Colon (tissue), 2 donors: ENCODE measurements around the gene CLIC5.

Experiments
- FAIRE-seq: peaks from 2 replicates; lab custom pipeline; 2012; peaks lifted over from hg19 to GRCh38; lab: Jason Lieb, UNC
- donor health status: control.
- donor health status: control.

Gene CLIC5

DNA sequence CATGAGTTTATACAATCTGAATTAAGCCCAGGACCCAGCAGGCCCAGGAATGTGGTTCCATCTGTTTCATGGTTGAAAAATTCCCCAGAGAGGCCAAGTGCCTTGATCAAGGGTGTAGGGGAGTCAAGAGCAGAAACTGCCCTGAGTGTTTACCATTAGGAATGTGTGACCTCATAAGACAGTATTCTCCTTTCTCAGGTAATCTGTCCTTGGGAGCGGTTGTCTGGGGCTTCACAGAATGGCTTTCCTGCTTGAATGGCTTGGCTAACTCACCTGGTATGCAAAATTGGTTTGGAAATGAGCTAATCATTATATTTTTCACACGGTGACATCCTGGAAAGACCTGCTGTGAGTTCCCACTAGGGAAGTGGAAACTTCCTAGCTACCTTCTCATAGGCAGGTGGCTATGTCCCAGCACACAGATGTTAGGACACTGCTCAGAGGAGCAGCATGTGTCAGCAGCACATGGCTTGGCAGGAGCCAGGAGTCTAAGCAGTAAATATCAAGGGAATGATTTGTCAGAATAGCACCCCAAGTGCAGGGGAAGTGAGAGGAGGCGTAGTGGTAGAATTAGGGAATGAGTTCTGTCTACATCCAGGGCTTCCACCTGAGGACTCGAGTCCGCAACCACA lies 17.7 kb downstream of the CLIC5 start:
- FAIRE-seq, result no peak

DNA sequence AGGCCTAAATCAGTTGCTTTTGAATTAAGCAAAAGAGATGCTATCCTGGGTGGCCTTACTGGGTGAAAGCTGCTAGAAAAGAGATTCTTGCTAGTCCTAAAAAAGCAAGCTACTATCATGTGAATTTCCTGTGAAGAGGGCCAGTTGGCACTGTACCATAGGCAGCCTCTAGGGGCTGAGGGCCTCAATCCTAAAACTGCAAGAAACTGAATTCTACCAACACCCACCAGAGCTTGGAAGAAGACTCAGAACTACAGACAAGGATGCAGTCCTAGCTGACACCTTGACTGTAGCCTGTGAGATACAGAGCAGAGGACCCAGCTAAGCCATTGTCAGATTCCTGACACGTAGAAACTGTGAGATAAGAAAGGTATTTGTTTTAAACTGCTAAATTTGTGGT lies 24.5 kb downstream of the CLIC5 start:
- FAIRE-seq, result no peak

DNA sequence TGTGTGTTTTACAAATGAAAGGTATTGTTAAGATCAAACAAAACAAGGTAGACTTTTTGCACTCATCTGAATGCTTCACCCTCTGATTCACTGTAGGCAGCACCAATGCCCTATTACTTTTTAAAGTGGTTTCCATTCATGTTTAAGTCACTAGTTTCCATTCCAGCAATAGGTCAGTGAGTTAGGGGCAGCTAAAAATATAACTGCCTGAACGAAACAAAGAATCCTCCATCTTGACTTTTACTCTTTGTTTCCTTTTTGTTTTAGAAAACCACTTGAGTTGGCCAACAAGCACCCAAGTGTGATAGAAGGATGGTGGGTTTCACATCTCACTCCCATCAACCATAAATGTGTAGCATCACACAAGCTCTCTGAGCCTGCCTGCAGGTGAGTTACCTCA lies 25.5 kb downstream of the CLIC5 start:
- no peak for FAIRE-seq

DNA sequence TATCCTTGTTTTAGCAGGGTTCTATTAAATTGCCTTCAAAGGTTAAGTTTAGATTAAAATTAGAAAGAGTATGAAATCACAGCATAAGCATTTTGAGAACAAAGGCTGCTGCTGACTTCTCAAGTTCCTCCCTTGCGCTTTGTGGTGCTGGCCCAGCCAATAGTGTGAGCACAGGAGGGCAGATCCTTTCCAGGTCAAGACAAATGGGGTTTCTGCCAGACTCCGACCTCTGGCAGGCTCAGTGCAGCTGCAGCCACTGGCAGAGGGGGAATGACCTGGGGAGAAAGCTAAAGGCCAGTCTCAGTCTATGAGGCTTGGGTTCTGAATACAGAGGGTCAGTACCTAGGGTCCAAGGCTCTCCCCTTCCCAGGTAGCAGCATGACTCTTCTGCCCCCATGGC lies 27.0 kb downstream of the CLIC5 start:
- no peak for FAIRE-seq

DNA sequence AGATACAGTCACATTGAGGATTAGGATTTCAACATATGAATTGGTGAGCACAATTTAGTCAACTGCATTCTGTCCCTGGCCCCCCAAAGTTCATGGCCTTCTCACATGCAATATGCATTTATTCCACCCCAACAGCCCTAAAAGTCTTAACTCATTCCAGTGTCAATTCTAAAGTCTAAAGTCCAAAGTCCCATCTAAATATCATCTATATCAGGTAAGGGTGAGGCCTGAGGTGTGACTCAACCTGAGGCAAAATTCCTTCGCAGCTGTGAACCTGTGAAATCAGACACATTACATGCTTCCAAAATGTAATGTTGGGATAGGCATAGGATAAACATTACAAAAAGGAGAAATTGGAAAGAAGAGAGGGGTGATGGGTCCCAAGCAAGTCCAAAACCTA lies 27.8 kb downstream of the CLIC5 start:
- no peak for FAIRE-seq

DNA sequence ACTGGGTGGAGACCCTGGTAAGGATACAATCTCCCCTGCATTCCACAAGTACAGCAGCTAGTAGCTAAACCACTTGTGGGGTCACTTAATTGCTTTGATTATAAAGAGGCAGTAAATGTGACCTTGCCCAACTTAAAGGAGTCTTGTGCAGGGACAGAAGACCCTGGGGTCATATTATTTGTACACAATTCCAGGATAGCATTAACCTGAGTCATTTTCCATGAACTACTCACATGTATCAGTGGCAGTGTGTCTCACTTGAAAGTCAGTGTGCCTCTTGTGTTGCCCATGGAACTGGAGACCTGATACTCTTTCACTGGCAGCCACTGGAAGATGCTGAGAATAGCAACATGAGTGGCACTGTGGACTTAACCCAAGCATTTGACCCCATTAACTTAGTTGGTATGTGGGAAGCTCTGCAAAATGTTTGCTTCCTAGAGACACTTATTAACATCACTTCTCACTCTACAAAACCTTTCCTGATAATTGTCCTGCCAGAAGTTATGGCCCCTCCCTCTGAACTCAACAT lies 28.9 kb downstream of the CLIC5 start:
- no peak for FAIRE-seq

DNA sequence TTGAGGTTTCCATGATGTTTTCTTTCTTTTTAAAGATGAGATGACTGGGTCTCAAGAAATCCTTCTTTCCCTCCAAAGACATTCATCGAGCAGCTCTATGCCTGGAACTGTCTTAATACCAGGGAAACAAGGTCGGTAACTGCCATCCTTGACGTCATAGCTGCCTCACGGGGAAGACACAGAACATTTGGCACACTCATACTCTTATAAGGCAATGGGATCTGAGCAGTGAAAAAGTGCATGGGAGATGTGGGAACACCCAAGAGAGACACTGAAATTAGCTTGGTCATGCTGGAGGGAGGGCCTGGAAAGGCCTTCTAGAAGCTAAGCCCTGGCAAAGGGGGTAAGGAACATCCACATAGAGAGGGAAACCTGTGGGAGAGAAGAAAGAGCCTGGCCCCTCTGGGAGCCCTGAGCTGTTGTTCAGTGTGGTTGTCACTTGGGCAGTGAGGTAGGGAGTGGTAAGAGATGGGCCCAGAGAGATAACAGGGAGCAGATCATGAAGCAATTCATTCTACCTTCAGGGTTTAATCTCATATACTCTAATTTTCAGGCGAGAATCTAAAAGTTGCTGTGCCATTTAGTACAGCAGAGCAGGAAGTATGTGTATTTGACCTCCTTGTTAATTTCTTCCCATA lies 30.8 kb downstream of the CLIC5 start:
- no peak for FAIRE-seq

DNA sequence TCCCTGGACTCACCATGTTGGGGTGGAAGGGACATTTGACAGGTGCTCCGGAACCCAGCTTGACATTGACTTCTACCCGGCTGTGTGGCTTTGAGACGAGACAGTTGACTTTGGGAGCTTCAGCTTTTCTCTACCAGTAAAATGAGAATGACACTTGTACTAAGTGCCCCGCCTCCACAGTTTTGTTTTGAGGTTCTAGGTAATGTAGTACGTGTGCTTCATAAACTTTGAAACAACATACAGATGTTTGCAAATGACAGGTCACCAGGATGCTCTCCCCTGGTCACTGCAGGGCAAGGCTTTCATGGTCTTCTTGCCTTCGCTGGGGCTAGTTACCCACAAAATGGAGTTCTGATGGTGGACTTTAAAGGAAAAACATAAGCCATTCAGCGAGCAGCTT lies 31.3 kb downstream of the CLIC5 start:
- FAIRE-seq, result no peak

DNA sequence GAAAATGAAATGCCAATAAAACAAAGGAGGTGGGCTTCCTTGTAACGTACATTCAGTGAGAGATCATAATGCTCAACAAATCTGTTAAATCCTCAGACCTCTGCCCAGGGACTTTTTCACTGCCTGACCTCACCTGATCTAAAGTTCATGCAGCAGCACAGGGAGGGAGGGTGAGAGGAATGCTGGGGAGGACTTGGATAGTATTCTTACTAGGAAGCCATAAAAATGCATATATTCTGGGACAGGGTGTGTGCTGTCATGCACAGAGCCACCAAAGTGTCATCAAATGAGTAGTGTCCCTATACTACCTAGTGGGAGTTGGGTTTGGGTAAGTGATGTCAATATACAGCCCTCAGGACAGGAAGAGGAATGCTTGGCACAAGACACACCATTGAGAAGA lies 32.6 kb downstream of the CLIC5 start:
- no peak for FAIRE-seq

DNA sequence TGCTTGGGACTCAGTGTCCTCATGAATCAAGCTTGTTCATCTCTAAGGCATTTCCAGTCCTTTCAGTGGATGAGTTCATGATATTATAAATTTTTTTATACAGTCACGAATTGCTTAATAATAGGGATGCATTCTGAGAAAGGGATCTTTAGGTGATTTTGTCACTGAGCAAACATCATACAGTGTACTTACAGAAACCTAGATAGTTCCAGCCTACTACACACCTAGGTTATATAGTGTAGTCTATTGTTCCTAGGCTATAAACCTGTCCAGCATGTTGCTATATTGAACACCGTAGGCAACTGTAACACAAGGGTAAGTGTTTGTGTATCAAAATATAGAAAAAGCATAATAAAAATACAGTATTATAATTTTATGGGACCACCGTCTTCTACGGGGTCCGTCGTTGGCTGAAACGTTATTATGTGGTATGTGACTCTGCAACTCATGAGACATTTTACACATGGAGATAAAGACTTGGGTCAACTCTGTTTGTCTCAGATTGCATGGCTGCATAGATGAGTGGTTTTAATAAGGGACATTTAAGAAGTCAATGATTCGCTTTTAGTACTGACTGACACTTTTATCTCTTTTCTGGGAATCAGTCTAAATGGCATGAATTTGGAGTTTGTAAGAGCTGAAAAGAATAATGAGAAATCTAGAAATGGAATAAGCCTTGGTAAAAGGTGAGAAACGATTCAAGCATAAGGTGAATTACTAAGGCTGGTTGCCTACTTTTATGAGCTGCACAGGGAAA lies 33.2 kb downstream of the CLIC5 start:
- peak; percentile 64 for FAIRE-seq

DNA sequence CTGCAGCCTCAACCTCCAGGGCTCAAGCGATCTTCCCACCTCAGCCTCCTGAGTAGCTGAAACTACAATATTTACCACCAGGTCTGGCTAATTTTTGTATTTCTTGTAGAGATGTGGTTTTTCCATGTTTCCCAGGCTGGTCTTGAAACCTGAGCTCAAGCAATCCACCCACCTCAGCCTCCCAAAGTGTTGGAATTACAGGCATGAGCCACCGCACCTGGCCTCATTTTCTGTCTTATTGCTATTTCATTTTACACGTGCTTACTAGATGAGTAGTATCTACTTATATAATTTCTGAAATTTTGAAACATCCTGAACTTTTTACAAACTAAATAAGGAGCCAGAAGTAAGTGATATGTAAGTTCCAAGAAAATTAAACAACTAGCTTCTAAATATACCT lies 34.6 kb downstream of the CLIC5 start:
- FAIRE-seq, result no peak

DNA sequence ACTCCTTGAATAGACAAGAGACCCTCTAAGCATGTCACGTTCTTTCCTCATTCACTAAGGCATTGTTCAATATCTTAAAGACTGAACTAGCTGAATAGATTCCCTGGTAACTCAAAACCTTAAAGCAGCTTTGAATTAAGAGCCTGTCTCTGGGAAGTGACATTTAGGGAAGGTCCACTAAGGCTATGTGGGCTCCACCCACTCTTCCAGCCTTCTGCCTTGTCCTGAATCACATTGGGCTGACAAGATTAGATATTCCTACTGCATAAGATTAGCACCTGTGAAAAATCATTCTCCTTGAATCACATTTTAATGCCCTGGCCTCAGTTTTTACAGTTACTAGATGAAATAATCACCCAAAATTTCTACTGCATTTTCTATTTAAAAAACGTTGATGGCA lies 36.3 kb downstream of the CLIC5 start:
- FAIRE-seq, result no peak

DNA sequence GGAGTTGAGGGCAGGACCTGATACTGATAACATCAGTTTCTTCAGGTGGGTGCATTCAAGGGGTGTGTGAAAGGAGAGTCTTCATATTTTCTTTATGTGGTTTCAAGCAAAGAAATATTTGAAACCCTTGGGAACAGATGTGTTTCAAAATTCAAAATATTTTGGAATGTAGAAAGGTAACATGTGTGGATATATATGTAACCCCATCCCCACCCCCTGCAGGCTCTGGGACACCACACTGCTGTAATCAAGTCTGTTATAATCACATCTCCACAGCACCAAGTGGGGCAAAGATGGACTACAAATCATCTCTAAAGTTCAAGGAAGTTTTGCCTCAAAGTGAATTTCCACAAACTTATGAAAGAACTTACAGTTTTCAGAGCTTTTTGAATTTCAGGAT lies 41.1 kb downstream of the CLIC5 start:
- FAIRE-seq, result no peak

DNA sequence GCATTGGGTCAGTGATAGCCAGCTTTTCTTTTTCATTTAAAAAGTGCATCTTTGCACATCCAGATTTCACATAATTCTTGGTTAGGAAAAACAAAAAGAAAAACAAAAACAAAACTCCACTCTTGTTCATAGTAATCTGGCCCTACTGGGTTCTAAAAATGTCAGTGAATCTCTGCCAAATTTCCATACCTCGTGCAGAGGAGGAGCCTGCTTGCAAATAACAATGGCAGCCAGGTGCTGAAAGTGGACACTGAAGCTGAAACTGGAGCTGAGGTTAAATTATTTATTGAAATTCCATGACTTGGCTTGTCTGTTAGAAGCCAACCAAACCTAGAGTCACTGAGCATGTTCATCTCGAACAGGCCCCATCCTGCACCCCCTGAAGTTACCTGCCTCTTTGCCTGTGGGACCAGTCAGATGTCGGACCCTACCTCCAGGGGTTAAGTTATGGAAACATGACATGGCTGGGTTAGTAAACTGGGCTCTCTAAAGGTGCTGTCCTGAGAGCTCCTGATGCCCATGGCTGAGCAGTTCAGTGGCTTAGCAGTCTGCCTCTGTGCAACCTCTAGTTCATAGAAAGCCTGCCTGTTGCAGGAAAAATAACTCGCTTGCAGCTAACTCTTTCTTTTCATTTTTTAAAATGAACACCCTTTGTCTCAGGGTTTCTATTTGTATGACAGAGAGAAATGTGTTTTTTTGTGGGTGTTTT lies 42.7 kb downstream of the CLIC5 start:
- FAIRE-seq, result no peak

DNA sequence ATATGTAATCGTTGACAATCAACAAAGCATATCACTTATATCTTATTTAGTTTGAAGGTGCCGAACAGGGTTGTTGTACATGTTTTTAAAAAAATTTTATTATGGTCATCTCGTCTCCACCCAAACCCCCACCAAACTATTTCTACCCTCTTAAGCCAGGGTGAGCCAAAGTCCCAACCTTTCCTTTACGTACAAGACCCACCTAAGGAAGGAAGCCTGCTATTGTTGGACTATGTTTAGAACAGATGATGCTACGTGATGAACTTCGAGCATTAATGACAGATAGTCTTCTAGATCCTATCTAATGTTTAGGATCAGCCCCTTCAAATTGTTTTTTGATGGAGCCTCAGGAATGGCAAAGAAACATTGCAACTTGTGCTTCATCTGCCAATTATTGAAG lies 44.4 kb downstream of the CLIC5 start:
- no peak for FAIRE-seq

DNA sequence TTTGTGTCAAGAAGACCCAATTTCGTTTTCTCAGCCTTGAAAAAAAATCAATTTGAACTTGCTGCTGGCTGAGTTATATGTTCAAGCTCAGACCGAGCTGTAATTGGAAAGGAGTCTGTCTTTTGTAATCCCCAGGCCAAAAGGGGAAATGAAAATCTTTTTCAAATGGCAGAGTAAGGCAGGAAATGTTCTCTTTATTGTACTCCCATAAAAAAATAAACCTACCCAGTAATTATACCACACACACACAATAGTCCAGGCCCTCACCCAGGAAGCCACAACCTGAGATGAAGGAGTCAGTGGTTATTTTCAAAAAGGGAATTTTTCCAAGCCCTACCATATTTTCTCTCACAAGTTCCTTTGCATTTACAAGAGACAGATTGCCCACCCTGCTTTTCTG lies 45.3 kb downstream of the CLIC5 start:
- FAIRE-seq, result no peak

DNA sequence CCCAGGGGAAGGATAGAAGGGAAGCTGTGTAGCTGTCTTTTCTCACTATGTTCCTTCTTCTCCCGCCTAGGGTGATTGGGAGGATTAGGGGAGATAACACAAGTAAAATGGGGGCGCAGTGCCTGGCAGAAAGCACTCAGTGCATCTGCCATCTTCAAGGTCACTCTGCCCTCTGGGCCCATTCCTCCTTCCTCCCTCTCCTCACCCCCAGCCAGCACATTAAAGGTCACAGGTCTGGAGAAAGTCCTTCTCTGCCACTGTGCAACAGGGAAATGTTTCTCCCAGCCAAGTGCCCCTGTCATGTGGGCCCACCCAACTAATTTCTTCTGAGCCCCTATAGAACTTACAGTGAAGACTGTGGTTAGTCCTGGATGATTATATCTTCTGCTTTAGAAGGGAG lies 45.8 kb downstream of the CLIC5 start:
- no peak for FAIRE-seq

DNA sequence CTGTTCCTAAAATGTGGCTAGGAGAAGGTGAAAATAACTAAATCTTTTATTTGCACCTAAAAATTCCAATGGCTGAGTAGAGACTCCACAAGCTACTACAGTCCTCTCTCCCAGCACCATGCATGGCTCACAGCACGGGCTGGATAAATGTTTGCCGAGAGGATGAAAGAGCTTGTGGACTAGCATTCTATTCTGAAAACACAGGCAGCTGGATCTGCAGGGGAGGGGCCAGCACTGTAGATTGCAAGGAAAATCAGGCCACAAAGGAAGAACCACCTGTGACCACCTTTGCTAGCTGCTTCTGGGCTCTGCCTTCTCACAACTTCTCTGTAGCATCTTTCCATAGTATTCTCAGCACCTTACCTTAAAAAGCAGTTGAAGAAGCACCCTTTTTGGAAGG lies 46.6 kb downstream of the CLIC5 start:
- FAIRE-seq, result no peak

DNA sequence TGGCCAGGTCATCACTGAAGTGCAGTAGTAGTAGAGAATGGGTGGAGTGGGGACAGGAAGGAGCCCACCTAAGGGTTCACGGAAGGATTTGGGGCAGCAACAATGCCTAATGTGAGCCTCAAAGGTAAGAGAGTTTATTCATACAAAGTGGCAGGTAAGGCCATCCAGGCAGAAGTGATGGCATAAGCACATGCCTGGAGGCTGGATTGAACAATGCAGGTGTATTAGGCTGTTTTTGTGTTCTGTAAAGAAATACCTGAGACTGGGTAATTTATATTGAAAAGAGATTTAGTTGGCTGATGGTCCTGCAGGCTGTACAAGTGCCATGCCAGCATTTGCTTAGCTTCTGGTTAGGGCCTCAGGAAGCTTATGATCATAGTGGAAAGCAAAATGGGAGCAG lies 48.3 kb downstream of the CLIC5 start:
- no peak for FAIRE-seq

DNA sequence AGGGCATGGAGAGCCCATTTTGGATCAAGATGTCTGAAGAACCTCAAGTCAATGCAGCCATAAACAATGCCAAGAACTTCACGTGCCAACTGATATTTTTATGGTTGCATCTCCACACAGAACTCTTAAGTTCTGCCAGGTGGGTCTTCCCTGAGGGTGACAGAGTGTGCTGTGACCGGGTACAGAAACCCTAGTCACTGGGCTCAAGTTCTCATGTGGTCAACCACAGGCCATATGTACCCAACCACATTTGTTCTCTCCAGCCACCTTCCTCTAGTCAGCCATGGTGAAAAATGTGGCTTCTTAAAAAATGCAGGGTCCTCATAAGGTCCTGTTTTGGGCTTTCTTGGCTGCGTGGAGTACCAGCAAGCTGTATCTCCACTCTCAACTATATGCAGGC lies 48.9 kb downstream of the CLIC5 start:
- FAIRE-seq, result no peak

DNA sequence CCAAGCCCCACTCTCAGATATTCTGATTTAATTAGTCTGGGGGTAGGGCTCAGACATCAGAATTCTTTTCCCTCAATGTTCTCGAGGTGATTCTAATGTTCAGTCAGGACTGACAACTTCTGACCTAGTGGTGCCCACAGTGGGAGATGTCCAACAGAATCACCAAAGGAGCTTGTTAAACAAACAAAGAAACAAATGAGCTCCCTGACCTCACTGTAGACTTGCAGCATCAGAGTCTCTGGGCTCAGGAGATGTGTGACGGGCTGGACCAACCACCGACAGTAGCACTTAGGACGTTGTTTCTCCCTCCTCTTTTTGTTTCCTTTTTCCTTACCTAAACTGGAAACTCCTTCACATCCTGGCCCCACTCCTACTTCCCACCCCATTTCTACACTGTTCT lies 49.3 kb downstream of the CLIC5 start:
- FAIRE-seq, result no peak

DNA sequence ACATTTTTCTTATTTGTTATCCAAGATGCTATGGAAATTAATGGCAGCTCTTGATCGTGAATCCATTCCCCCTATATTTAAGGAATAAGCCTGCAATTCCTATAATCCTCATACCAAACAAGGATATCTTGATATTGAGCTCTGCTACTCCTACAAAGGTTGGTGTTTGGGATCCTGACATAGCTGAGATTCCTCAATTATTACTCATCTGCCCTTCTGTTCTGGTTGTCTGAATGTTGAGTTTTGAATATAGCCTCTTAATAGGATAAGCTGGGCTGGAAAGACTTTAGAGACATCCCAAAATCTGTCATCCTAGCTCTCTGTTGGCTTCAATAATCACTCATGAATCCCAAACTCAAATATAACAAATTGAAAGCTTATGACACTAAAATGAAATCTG lies 49.9 kb downstream of the CLIC5 start:
- no peak for FAIRE-seq

DNA sequence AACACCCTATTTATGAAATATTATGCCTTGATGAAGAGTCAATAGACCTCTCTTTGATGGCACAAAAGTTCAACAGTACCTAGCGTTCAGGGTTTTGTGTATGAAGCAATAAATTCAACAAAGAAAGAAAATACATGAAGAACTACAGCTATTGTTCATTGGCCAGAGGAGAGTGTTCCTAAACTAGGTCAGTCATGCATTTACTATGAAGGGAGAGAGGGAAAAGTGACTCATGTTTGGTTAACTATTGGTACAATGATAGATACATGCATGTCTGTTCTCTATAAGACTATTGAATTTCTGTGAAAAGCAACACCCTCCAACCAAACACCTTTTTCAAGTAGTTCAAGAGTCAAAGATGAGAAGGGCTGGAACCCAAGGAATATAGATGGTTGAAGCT lies 50.7 kb downstream of the CLIC5 start:
- no peak for FAIRE-seq
